HepG2 (cell line): ENCODE measurements around the gene IQGAP3. TPM values are rescaled to one million over a fixed set of nuclear protein-coding genes. Genes with fewer than 3 reads are reported as not detected.

ENCODE experiments used
- ATAC-seq: fragments of 200-7000 bp; cut with Tn5 transposase; 3 replicates; pipeline ENCODE4 v1.9.1; 2020; ENCODE audit warnings: mild to moderate bottlenecking, moderate library complexity
- BruUV-seq: library from RNA; stranded (reverse); fragments of 400-500 nt; replicated peaks from 2 replicates; lab custom pipeline; 2021; lab: Mats Ljungman, UMichigan
- CTCF ChIA-PET: fragments of 300-600 bp; formaldehyde crosslinking; extraction: SDS; loops from one replicate; lab custom pipeline; 2021; ENCODE audit warnings: low total read pairs, inconsistent platforms, low intra/inter-chr PET ratio; lab: Yijun Ruan, JAX
- POLR2A ChIA-PET: fragments of 350-600 bp; sonication (Branson Sonifier 250); formaldehyde crosslinking; loops from one replicate; lab custom pipeline; 2020; ENCODE audit warnings: antibody characterized with exemption, inconsistent platforms; lab: Yijun Ruan, JAX
- DNase-seq: peaks from one replicate; pipeline ENCODE4 v3.0.0-alpha.2; 2015; ENCODE audit warnings: low spot score
- FAIRE-seq: peaks from 3 replicates; lab custom pipeline; 2011; peaks lifted over from hg19 to GRCh38; lab: Jason Lieb, UNC
- H2AFZ ChIP-seq: one replicate; pipeline ENCODE4 v1.6.1; 2011; ENCODE audit warnings: low read length, inconsistent platforms
- H3K27ac ChIP-seq: fragments of 300-600 bp; 3 replicates; pipeline ENCODE4 v1.8.0; 2011; ENCODE audit warnings: mixed run types, mild to moderate bottlenecking, mixed read lengths, low read length, inconsistent platforms; ENCODE audit not compliant: insufficient read depth; ENCODE audit errors: extremely low read length
- H3K27me3 ChIP-seq, 2 experiments: fragments of 200-600 bp in 1 of 2; 2 replicates in 1 of 2; 3 replicates in 1 of 2; pipeline versions ENCODE4 v1.6.0 to v1.8.0; 2011; ENCODE audit warnings: low read length in 2 of 2, mild to moderate bottlenecking in 2 of 2, moderate library complexity in 2 of 2, inconsistent platforms in 1 of 2; ENCODE audit not compliant: insufficient read depth in 2 of 2, control insufficient read depth in 1 of 2
- H3K36me3 ChIP-seq, 2 experiments: fragments of 200-600 bp in 1 of 2; replicated peaks in 1 of 2; 2 replicates in 1 of 2; 3 replicates in 1 of 2; pipeline versions ENCODE4 v1.5.1 to v1.8.0; 2011; ENCODE audit warnings: low read length in 2 of 2, inconsistent platforms in 1 of 2; ENCODE audit not compliant: insufficient read depth in 2 of 2, control insufficient read depth in 1 of 2
- H3K4me1 ChIP-seq: 2 replicates; pipeline ENCODE4 v1.5.1; 2012; ENCODE audit warnings: low read length, inconsistent platforms; ENCODE audit not compliant: insufficient read depth
- H3K4me2 ChIP-seq: 2 replicates; pipeline ENCODE4 v1.6.0; 2011; ENCODE audit warnings: low read depth, low read length, inconsistent platforms
- H3K4me3 ChIP-seq, 3 experiments: fragments of 200-600 bp in 1 of 3; sonication (generic), shearing (Covaris generic) in 1 of 3; replicated peaks in 1 of 3; 2 replicates each; pipeline ENCODE4 v1.5.1; 2011 to 2016; ENCODE audit warnings: low read length in 3 of 3, inconsistent platforms in 2 of 3, low read depth in 2 of 3, mild to moderate bottlenecking in 2 of 3, control low read depth in 1 of 3, mixed read lengths in 1 of 3; ENCODE audit not compliant: insufficient read depth in 1 of 3
- H3K79me2 ChIP-seq: one replicate; pipeline ENCODE4 v1.6.1; 2011; ENCODE audit warnings: low read length, inconsistent platforms; ENCODE audit not compliant: insufficient read depth
- H3K9ac ChIP-seq: 2 replicates; pipeline ENCODE4 v1.6.0; 2011; ENCODE audit warnings: mild to moderate bottlenecking, low read depth, low read length, inconsistent platforms; ENCODE audit not compliant: insufficient read depth
- H3K9me3 ChIP-seq: 2 replicates; pipeline ENCODE4 v1.5.1; 2012; ENCODE audit warnings: mild to moderate bottlenecking, low read length
- H4K20me1 ChIP-seq: 2 replicates; pipeline ENCODE4 v1.6.0; 2011; ENCODE audit warnings: inconsistent platforms, mild to moderate bottlenecking, low read length, moderate library complexity; ENCODE audit not compliant: insufficient read depth
- HOXA7 ChIP-seq: sonication (generic); formaldehyde crosslinking; IDR thresholded peaks from 2 replicates; pipeline ENCODE4 v1.8.1; 2022; ENCODE audit warnings: mild to moderate bottlenecking, missing genetic modification reagents, moderate library complexity
- IRF2 ChIP-seq: IDR thresholded peaks from 2 replicates; pipeline ENCODE4 v1.6.1; 2018; ENCODE audit warnings: missing genetic modification reagents, missing compliant biosample characterization
- KLF12 ChIP-seq: sonication (generic); formaldehyde crosslinking; IDR thresholded peaks from 2 replicates; pipeline ENCODE4 v1.4.0; 2020; ENCODE audit warnings: missing genetic modification reagents, borderline replicate concordance
- KLF9 ChIP-seq: IDR thresholded peaks from 2 replicates; pipeline ENCODE4 v1.6.1; 2016; ENCODE audit warnings: low read depth
- RARA ChIP-seq: IDR thresholded peaks from 2 replicates; pipeline ENCODE4 v1.6.1; 2016; ENCODE audit warnings: missing genetic modification reagents, missing compliant biosample characterization
- ZBTB8A ChIP-seq: sonication (generic); formaldehyde crosslinking; IDR thresholded peaks from 2 replicates; pipeline ENCODE4 v1.4.0; 2020; ENCODE audit warnings: mild to moderate bottlenecking, low read depth, missing genetic modification reagents, borderline replicate concordance
- ZNF629 ChIP-seq: sonication (generic); formaldehyde crosslinking; conservative IDR thresholded peaks from 2 replicates; pipeline ENCODE4 v1.5.0; 2020; ENCODE audit warnings: missing genetic modification reagents
- ZNF83 ChIP-seq: sonication (generic); formaldehyde crosslinking; IDR thresholded peaks from 2 replicates; pipeline ENCODE4 v1.4.0; 2020; ENCODE audit warnings: missing genetic modification reagents, mild to moderate bottlenecking, borderline replicate concordance
- ZSCAN31 ChIP-seq: sonication (generic); formaldehyde crosslinking; IDR thresholded peaks from 2 replicates; pipeline ENCODE4 v1.5.0; 2020; ENCODE audit warnings: low read depth, mild to moderate bottlenecking, missing genetic modification reagents
- WGBS: methylation state at CpG from one replicate; pipeline ENCODE4 v1.1.6; 2017; ENCODE audit warnings: low lambda C conversion rate; 5-methylcytosine and 5-hydroxymethylcytosine counted together
- in situ Hi-C: cut with HindIII; loops from 2 replicates; pipeline ENCODE4 v1.10.0; 2017; ENCODE audit warnings: low pct_unique_long_range_greater_than_20kb; ENCODE audit not compliant: extremely low pct_ligation_motif_present
- intact Hi-C: fragments of 100-400 bp; cut with micrococcal nuclease; formaldehyde crosslinking; loops from one replicate; pipeline ENCODE4 v1.10.0; 2022; ENCODE audit not compliant: unreplicated experiment
- polyA plus RNA-seq, 8 experiments: library from polyadenylated mRNA; depleted of rRNA in 3 of 8; stranded (reverse) in 7 of 8; unstranded in 1 of 8; fragments of >200 nt; fragmentation: Illumina TruSeq in 4 of 8; extraction: Trizol in 4 of 8; gene quantifications; 2 replicates each; pipeline versions ENCODE4 v1.2.1 to v1.2.3, GENCODE V29; 2011 to 2016; ENCODE audit warnings: low read depth in 4 of 8, missing spikeins in 1 of 8, mixed read lengths in 1 of 8; ENCODE audit not compliant: insufficient read depth in 1 of 8
- total RNA-seq, 5 experiments: library from RNA; depleted of rRNA; stranded (reverse); fragments of >200 nt; fragmentation: Illumina TruSeq; extraction: Trizol; gene quantifications; 2 replicates each; pipeline ENCODE4 v1.2.3, GENCODE V29; 2016; ENCODE audit warnings: low read depth in 1 of 5
- TF ChIP-seq, protein P1 (sequence below): sonication (generic); formaldehyde crosslinking; IDR thresholded peaks from 2 replicates; pipeline ENCODE4 v1.5.0; 2020; ENCODE audit warnings: mild to moderate bottlenecking, missing genetic modification reagents, borderline replicate concordance

IQGAP3 gene
- total and polyA plus RNA-seq, 2 of the 13 experiments (the other 11 are each of a cell fraction or from before 2014, with no cell fraction given): 13.5 to 14.1 TPM

DNA sequence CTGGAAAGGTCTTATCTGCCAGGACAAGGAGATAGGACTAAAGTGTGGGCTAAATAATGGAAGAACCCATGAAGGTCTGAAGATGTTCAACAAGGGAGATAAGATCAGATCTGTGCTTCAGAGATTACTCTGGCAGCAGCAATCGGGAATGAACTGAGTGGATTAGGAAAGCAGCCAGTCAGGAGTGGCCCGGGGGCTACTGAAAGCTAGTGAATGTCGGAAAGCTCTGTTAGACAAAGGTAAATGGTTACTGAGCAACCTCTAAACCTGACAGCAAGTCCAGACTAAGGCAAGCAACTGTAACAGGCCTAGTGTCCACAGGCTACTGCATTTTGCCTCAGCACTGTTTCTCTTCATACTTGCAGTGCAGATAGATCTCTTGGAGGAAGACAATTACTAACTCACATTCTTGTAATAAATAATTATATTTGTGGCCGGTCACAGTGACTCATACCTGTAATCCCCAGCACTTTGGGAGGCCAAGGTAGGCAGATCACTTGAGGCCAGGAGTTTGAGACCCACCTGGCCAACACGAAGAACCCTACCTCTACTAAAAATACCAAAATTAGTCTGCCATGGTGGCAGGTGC, 12.5 kb downstream of the IQGAP3 start:
- ATAC-seq (no peak), DNase-seq (no peak), FAIRE-seq (no peak)
- no TSS peak for BruUV-seq
- H3K27ac ChIP-seq: no peak overlapping the region
- no peaks in the 10 kb centered on the region for H4K20me1 ChIP-seq
- H2AFZ ChIP-seq: no peak overlapping the region
- intact Hi-C loops (no loop called here), in situ Hi-C loops (no loop called here)
- CTCF ChIA-PET: no interaction called here
- no peaks in the 10 kb centered on the region for H3K27me3 ChIP-seq
- H3K4me2 ChIP-seq: no peak overlapping the region
- H3K9me3 ChIP-seq: no peaks in the 10 kb centered on the region
- H3K4me1 ChIP-seq: no peaks in the 10 kb centered on the region
- POLR2A ChIA-PET: no interaction called here
- TF ChIP-seq ZNF629 (CRISPR knock-in tag) (no peak), ZNF83 (no peak), ZSCAN31 (CRISPR knock-in tag) (no peak), RARA (CRISPR knock-in tag) (no peak), KLF12 (CRISPR knock-in tag) (no peak), HOXA7 (CRISPR knock-in tag) (no peak), ZBTB8A (CRISPR knock-in tag) (no peak), KLF9 (CRISPR knock-in tag) (no peak), IRF2 (CRISPR knock-in tag) (no peak)
- TF ChIP-seq, protein P1, sequence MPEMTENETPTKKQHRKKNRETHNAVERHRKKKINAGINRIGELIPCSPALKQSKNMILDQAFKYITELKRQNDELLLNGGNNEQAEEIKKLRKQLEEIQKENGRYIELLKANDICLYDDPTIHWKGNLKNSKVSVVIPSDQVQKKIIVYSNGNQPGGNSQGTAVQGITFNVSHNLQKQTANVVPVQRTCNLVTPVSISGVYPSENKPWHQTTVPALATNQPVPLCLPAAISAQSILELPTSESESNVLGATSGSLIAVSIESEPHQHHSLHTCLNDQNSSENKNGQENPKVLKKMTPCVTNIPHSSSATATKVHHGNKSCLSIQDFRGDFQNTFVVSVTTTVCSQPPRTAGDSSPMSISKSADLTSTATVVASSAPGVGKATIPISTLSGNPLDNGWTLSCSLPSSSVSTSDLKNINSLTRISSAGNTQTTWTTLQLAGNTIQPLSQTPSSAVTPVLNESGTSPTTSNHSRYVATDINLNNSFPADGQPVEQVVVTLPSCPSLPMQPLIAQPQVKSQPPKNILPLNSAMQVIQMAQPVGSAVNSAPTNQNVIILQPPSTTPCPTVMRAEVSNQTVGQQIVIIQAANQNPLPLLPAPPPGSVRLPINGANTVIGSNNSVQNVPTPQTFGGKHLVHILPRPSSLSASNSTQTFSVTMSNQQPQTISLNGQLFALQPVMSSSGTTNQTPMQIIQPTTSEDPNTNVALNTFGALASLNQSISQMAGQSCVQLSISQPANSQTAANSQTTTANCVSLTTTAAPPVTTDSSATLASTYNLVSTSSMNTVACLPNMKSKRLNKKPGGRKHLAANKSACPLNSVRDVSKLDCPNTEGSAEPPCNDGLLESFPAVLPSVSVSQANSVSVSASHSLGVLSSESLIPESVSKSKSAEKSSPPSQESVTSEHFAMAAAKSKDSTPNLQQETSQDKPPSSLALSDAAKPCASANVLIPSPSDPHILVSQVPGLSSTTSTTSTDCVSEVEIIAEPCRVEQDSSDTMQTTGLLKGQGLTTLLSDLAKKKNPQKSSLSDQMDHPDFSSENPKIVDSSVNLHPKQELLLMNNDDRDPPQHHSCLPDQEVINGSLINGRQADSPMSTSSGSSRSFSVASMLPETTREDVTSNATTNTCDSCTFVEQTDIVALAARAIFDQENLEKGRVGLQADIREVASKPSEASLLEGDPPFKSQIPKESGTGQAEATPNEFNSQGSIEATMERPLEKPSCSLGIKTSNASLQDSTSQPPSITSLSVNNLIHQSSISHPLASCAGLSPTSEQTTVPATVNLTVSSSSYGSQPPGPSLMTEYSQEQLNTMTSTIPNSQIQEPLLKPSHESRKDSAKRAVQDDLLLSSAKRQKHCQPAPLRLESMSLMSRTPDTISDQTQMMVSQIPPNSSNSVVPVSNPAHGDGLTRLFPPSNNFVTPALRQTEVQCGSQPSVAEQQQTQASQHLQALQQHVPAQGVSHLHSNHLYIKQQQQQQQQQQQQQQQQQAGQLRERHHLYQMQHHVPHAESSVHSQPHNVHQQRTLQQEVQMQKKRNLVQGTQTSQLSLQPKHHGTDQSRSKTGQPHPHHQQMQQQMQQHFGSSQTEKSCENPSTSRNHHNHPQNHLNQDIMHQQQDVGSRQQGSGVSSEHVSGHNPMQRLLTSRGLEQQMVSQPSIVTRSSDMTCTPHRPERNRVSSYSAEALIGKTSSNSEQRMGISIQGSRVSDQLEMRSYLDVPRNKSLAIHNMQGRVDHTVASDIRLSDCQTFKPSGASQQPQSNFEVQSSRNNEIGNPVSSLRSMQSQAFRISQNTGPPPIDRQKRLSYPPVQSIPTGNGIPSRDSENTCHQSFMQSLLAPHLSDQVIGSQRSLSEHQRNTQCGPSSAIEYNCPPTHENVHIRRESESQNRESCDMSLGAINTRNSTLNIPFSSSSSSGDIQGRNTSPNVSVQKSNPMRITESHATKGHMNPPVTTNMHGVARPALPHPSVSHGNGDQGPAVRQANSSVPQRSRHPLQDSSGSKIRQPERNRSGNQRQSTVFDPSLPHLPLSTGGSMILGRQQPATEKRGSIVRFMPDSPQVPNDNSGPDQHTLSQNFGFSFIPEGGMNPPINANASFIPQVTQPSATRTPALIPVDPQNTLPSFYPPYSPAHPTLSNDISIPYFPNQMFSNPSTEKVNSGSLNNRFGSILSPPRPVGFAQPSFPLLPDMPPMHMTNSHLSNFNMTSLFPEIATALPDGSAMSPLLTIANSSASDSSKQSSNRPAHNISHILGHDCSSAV (CRISPR knock-in tag): no peak
- H3K79me2 ChIP-seq: no peaks in the 10 kb centered on the region
- 86% methylated on average over 5 of the region's 5 CpGs for WGBS
- H3K36me3 ChIP-seq: peaks cover 15 to 45% of the 10 kb centered on the region in 2 experiments; a peak in 4 of 5 replicates
- H3K4me3 ChIP-seq: no peak overlapping the region
- H3K9ac ChIP-seq: no peak overlapping the region
